Urothelium cell line (cell line): Measurements from ENCODE around the gene SENP7.
"Not testable (repeated sequence)": the region's sequence is repeated elsewhere in the genome, so short reads cannot be mapped to it uniquely, and the experiment has no call there.

Experiments used
- DNase-seq: peaks from one replicate; pipeline ENCODE4 v3.0.0; 2011; ENCODE audit warnings: low spot score, mixed read lengths
- FAIRE-seq: peaks from 2 replicates; lab custom pipeline; 2011; peaks lifted over from hg19 to GRCh38; lab: Jason Lieb, UNC

Gene SENP7

DNA sequence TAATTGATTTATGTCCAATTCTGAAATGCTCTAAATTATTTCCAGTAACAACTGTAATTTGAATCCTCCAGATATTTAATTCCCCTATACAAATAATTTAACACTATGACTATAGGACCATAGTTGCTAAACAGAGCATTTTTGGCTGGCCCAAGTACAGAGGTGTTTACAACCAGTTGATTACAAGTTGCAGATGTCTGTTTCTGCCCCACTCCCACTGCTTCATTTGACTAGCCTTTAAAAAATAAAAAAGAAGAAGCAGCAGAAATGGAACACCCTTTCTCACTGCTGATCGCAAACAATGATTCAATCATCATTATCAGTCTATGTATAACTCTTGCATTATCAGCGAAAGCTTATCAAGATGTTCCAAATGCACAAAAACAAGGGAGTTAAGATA lies 54.6 kb downstream of the SENP7 start:
- no peak for DNase-seq
- no peak for FAIRE-seq

GRCh38 chr3:101454629-101455028 lies 58.4 kb downstream of the SENP7 start:
- FAIRE-seq = no peak
- DNase-seq = no peak

DNA sequence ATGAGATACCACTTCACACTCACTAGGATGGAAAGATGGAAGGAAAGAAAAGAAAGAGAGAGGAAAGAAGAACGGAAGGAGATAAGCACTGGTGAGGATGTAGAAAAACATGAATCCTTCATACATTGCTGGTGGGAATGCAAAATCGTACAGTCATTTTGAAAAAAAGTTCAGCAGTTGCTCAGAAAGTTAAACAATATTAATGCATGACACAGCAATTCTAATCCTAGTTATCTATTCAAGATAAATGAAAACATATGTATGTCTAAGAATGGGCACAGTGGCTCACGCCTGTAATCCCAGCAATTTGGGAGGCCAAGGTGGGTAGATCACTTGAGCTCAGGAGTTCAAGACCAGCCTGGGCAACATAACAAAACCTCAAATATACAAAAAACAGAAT lies 59.1 kb downstream of the SENP7 start:
- DNase-seq (no peak), FAIRE-seq (no peak)

- not testable (repeated sequence) for FAIRE-seq, DNase-seq
Measured at GRCh38 chr3:101438641-101439040, 74.4 kb downstream of the SENP7 start.

- DNase-seq = no peak
Measured at GRCh38 chr3:101433652-101434051, 79.4 kb downstream of the SENP7 start.

GRCh38 chr3:101423984-101424888 lies 88.8 kb downstream of the SENP7 start:
- DNase-seq (no peak), FAIRE-seq (no peak)

More at GRCh38 chr3:101433652-101434051, 79.4 kb downstream of the SENP7 start:
- FAIRE-seq = no peak

- FAIRE-seq (no peak), DNase-seq (no peak)
Measured at GRCh38 chr3:101418851-101419250, 94.2 kb downstream of the SENP7 start.

DNA sequence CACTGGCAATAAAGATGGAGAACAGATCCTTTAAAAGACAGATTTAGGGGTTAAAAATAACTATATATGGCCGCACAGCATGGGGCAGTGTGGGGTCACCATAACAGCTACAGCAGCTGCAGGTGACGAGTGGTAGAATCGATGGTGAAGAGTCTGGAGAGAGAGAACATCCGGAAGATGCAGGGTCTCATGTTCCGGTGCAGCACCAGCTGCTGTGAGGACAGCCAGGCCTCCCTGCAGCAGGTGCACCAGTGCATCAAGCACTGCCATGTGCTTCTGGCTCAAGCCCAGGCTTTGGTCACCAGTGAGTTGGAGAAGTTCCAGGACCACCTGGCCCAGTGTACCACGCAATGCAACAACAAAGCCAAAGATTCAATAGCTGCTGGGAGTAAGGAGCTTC lies 98.9 kb downstream of the SENP7 start:
- DNase-seq = no peak

DNA sequence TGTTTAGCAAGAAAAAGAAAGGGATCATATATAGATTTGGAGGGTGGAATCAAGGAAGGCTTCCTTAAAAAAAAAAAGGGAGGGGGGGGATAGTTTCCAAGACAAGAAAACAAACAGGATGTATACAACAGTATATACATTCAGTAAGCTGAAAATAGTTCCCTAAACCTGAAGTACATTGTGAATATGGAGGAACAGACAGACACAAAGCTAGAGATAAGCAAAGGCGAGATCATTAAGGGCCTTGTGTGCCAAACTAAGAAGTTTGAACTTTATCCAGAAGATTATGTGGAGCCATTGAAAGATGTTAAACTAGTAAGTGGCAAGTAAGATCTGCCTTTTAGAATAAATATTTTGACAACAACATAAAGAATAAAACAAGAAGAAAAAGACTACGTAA lies 99.4 kb downstream of the SENP7 start:
- FAIRE-seq (no peak), DNase-seq (no peak)

More for the DNA sequence above, 98.9 kb downstream of the SENP7 start:
- FAIRE-seq = no peak

DNA sequence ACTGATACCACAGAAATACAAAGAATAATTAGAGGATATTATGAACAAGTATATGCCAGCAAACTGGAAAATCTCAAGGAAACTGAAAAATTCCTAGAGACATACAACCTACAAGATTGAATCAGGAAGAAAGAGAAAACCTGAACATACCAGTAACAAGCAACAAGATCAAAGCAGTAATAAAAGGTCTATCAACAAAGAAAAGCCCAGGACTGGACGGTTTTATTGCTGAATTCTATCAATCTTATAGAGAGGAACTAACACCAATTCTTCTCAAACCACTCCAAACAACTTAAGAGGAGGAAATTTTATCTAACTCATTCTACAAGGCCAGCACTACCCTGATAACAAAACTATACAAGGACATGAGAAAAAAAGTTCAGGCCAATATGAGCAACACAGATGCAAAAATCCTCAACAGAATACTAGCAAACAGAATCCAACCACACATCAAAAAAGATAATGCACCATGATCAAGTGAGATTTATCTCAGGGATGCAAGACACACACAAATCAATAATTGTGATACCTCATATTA lies 121.5 kb downstream of the SENP7 start:
- DNase-seq = no peak
- no peak for FAIRE-seq

GRCh38 chr3:101388706-101389105 lies 124.3 kb downstream of the SENP7 start:
- FAIRE-seq (no peak), DNase-seq (no peak)

GRCh38 chr3:101387351-101387750 lies 125.7 kb downstream of the SENP7 start:
- FAIRE-seq (no peak), DNase-seq (no peak)

DNA sequence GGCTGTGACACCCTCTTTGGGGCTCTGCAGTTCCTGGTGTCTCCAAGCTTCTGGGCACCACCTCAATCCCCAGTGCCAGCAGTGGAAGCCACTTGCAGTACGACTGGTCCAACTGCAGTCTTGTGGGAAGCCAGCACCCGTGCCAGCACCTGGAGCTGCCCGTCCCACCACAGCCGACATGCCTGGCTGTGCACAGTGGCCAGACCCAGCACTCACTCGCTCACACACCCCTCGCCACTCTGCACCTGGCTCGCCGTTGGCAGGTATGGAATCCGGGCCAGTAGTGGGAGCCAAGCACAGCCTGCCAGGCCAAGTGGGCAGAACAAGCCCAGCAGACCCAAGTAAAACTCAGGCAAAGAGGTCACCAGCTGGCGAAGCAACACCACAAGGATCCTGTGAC lies 128.6 kb downstream of the SENP7 start:
- FAIRE-seq = peak; percentile 50
- DNase-seq = no peak

DNA sequence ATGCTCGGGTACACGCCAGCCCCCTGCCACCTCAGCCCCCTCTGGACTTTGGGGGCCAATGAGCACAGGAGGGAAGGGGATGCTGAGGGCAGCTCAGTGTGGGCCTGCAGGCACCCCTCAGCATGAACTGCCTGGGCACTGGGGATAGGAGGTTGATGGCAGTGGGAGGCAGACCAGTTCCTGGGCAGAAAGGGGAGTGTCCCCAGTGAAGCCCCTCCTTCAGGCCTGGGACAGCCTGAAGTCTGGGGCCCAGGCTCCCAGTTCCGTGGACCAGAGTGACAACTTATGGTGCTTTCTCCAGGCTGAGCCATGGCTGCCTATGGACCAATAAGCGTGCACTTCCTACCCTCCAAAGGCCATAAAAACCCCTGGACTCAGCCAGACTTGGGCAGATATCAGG lies 129.4 kb downstream of the SENP7 start:
- DNase-seq = no peak
- peak; percentile 23 for FAIRE-seq

DNA sequence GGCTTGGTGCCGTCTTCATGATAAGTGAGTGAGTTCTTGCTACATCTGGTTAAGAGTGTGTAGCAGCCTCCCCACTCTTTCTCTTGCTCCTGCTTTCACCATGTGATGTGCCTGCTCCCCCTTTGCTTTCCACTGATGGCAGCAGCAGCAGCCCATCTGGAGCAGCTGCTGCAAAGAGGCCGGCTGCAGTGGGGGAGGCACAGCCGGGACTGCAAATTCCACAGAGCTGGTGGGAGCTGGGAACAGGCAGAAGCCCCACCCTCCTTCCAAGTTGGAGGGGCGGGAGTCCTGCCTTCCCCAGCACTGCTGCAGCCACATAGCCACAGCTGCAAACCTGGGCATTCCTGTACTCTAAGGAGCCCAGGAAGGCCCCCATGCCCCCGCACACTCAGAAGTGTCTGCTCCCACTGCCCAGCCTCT lies 129.8 kb downstream of the SENP7 start:
- FAIRE-seq = no peak
- no peak for DNase-seq

DNA sequence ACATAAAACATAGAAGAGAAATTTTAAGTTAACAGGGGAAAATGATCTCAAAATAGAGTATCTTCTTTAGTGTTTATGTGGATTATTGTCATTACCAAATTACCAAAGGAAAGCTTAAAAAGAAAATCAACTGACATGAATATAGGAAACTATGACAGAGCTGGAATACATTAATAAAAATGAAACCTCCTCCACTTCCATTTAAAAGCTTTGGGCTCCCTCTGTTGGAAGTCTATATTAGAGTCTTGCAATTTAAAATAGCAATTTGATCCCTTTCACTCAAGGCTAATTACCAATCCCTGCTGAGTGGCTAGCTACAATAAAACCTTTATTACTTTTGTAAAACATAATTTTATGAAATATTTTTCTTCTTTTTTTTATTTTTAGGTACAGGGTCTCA lies 131.2 kb downstream of the SENP7 start:
- no peak for FAIRE-seq
- DNase-seq = peak; percentile 14

DNA sequence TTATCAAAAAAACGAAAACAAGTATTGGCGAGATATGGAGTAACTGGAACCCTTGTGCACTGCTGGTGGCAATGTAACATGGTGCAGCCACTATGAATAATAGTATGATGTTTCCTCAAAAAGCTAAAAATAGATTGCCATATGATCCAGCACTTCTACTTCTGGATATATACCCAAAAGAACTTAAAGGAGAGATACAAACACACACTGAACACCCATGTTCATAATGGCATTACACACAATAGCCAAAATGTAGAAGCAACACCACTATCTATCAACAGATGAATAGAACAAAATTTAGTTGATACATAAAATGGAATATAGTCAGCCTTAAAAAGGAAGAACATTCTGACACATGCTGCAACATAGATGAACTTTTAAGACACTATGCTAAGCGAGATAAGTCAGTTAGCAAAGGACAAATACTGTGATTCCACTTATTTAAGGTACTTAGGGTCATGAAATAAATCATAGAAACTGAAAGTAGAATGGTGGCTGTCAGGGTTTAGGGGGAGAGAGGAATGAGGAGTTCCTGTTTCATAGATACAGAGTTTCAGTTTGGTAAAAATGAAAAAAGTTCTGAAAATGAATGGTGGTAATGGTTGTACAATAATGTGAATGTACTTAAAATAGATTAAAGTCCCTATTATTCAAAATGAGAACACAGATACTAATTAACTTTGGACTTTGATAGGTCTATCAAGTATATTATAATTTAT lies 133.2 kb downstream of the SENP7 start:
- DNase-seq (no peak), FAIRE-seq (peak; percentile 72)

GRCh38 chr3:101377796-101378195 lies 135.2 kb downstream of the SENP7 start:
- DNase-seq = no peak
- no peak for FAIRE-seq

- FAIRE-seq (no peak), DNase-seq (no peak)
Measured at GRCh38 chr3:101377209-101377608, 135.8 kb downstream of the SENP7 start.

DNA sequence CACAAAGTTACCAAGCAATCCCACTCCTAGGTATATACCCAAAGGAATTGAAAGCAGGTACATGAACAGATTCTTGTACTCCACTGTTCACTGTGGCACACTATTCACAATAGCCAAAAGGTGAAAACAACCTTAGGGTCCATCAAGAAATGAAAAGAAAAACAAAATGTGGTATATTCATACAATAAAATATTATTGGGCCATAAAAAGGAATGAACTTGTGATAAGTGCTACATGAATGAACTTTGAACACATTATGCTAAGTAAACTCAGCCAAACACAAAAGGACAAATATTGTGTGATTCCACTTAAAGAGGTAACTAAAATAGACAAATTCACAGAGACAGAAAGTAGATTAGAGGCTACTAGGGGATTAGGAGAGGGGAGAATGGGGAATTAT lies 137.4 kb downstream of the SENP7 start:
- FAIRE-seq (no peak), DNase-seq (no peak)

GRCh38 chr3:101362406-101362805 lies 150.6 kb downstream of the SENP7 start:
- FAIRE-seq (no peak), DNase-seq (no peak)

- FAIRE-seq (no peak), DNase-seq (no peak)
Measured at GRCh38 chr3:101351829-101352228, 161.2 kb downstream of the SENP7 start.
